ENCODE measurements around the gene PPEF1.
"Not testable (repeated sequence)": the region's sequence is repeated elsewhere in the genome, so short reads cannot be mapped to it uniquely, and the experiment has no call there.

Gene PPEF1

GRCh38 chrX:18719852-18720251 is 12.4 kb downstream of the PPEF1 start:
- H3K4me3 ChIP-seq (ENCODE audit: low read length), result no peak overlapping the region
- H3K9ac ChIP-seq (ENCODE audit: low read length), result no peak overlapping the region
- no peaks in the 10 kb centered on the region for H3K27me3 ChIP-seq (ENCODE audit: control insufficient read depth, insufficient read depth, low read length)
- no peaks in the 10 kb centered on the region for H3K36me3 ChIP-seq (ENCODE audit: control insufficient read depth, low read depth, low read length)
- no peak overlapping the region for H3K27ac ChIP-seq (ENCODE audit: low read length)
- H3K4me1 ChIP-seq (ENCODE audit: control insufficient read depth, low read depth, low read length), result no peaks in the 10 kb centered on the region
- H3K9me3 ChIP-seq (ENCODE audit: control insufficient read depth, low read depth, low read length), result peaks cover 21% of the 10 kb centered on the region

GRCh38 chrX:18721683-18722499 is 14.4 kb downstream of the PPEF1 start:
- Histone ChIP-seq H3K4me3 (ENCODE audit: low read length) (no peak overlapping the region), H3K27me3 (ENCODE audit: control insufficient read depth, insufficient read depth, low read length) (no peaks in the 10 kb centered on the region), H3K36me3 (ENCODE audit: control insufficient read depth, low read depth, low read length) (no peaks in the 10 kb centered on the region), H3K4me1 (ENCODE audit: control insufficient read depth, low read depth, low read length) (no peaks in the 10 kb centered on the region), H3K9ac (ENCODE audit: low read length) (no peak overlapping the region), H3K9me3 (ENCODE audit: control insufficient read depth, low read depth, low read length) (peaks cover 16% of the 10 kb centered on the region), H3K27ac (ENCODE audit: low read length) (no peak overlapping the region)

- no peak overlapping the region for H3K9ac ChIP-seq (ENCODE audit: low read length)
- H3K27ac ChIP-seq (ENCODE audit: low read length), result no peak overlapping the region
- no peaks in the 10 kb centered on the region for H3K4me1 ChIP-seq (ENCODE audit: control insufficient read depth, low read depth, low read length)
- H3K36me3 ChIP-seq (ENCODE audit: control insufficient read depth, low read depth, low read length), result no peaks in the 10 kb centered on the region
- peaks cover 16% of the 10 kb centered on the region for H3K9me3 ChIP-seq (ENCODE audit: control insufficient read depth, low read depth, low read length)
- H3K4me3 ChIP-seq (ENCODE audit: low read length), result no peak overlapping the region
- H3K27me3 ChIP-seq (ENCODE audit: control insufficient read depth, insufficient read depth, low read length), result no peaks in the 10 kb centered on the region
Observed at GRCh38 chrX:18722500-18723071, 15.1 kb downstream of the PPEF1 start.

GRCh38 chrX:18725310-18725943 is 18.0 kb downstream of the PPEF1 start:
- no peaks in the 10 kb centered on the region for H3K27me3 ChIP-seq (ENCODE audit: control insufficient read depth, insufficient read depth, low read length)
- no peaks in the 10 kb centered on the region for H3K36me3 ChIP-seq (ENCODE audit: control insufficient read depth, low read depth, low read length)

GRCh38 chrX:18733287-18733686 is 25.8 kb downstream of the PPEF1 start:
- Histone ChIP-seq H3K9me3 (ENCODE audit: control insufficient read depth, low read depth, low read length) (peaks cover 3% of the 10 kb centered on the region), H3K4me3 (ENCODE audit: low read length) (no peak overlapping the region), H3K36me3 (ENCODE audit: control insufficient read depth, low read depth, low read length) (no peaks in the 10 kb centered on the region), H3K9ac (ENCODE audit: low read length) (no peak overlapping the region), H3K27ac (ENCODE audit: low read length) (no peak overlapping the region), H3K4me1 (ENCODE audit: control insufficient read depth, low read depth, low read length) (no peaks in the 10 kb centered on the region), H3K27me3 (ENCODE audit: control insufficient read depth, insufficient read depth, low read length) (no peaks in the 10 kb centered on the region)

More at GRCh38 chrX:18725310-18725943, 18.0 kb downstream of the PPEF1 start:
- Histone ChIP-seq H3K27ac (ENCODE audit: low read length) (no peak overlapping the region), H3K9me3 (ENCODE audit: control insufficient read depth, low read depth, low read length) (peaks cover 10% of the 10 kb centered on the region), H3K4me3 (ENCODE audit: low read length) (no peak overlapping the region), H3K4me1 (ENCODE audit: control insufficient read depth, low read depth, low read length) (no peaks in the 10 kb centered on the region), H3K9ac (ENCODE audit: low read length) (no peak overlapping the region)

- not testable (repeated sequence) for H3K4me1 ChIP-seq (ENCODE audit: control insufficient read depth, low read depth, low read length); H3K9me3 ChIP-seq (ENCODE audit: control insufficient read depth, low read depth, low read length); H3K4me3 ChIP-seq (ENCODE audit: low read length); H3K36me3 ChIP-seq (ENCODE audit: control insufficient read depth, low read depth, low read length); H3K9ac ChIP-seq (ENCODE audit: low read length); H3K27ac ChIP-seq (ENCODE audit: low read length); H3K27me3 ChIP-seq (ENCODE audit: control insufficient read depth, insufficient read depth, low read length)
Observed at GRCh38 chrX:18739609-18740008, 32.2 kb downstream of the PPEF1 start.

GRCh38 chrX:18748499-18748898 is 41.1 kb downstream of the PPEF1 start:
- Histone ChIP-seq H3K9ac (ENCODE audit: low read length) (no peak overlapping the region), H3K36me3 (ENCODE audit: control insufficient read depth, low read depth, low read length) (no peaks in the 10 kb centered on the region), H3K9me3 (ENCODE audit: control insufficient read depth, low read depth, low read length) (peaks cover 8% of the 10 kb centered on the region), H3K4me1 (ENCODE audit: control insufficient read depth, low read depth, low read length) (no peaks in the 10 kb centered on the region), H3K27me3 (ENCODE audit: control insufficient read depth, insufficient read depth, low read length) (no peaks in the 10 kb centered on the region), H3K27ac (ENCODE audit: low read length) (no peak overlapping the region), H3K4me3 (ENCODE audit: low read length) (no peak overlapping the region)

GRCh38 chrX:18753631-18754030 is 46.2 kb downstream of the PPEF1 start:
- Histone ChIP-seq H3K4me1 (ENCODE audit: control insufficient read depth, low read depth, low read length) (no peaks in the 10 kb centered on the region), H3K27ac (ENCODE audit: low read length) (no peak overlapping the region), H3K9ac (ENCODE audit: low read length) (no peak overlapping the region), H3K9me3 (ENCODE audit: control insufficient read depth, low read depth, low read length) (peaks cover 3% of the 10 kb centered on the region), H3K4me3 (ENCODE audit: low read length) (no peak overlapping the region), H3K36me3 (ENCODE audit: control insufficient read depth, low read depth, low read length) (no peaks in the 10 kb centered on the region), H3K27me3 (ENCODE audit: control insufficient read depth, insufficient read depth, low read length) (no peaks in the 10 kb centered on the region)

GRCh38 chrX:18755651-18756050 is 48.2 kb downstream of the PPEF1 start:
- no peak overlapping the region for H3K9ac ChIP-seq (ENCODE audit: low read length)
- no peaks in the 10 kb centered on the region for H3K27me3 ChIP-seq (ENCODE audit: control insufficient read depth, insufficient read depth, low read length)
- no peaks in the 10 kb centered on the region for H3K4me1 ChIP-seq (ENCODE audit: control insufficient read depth, low read depth, low read length)
- no peak overlapping the region for H3K4me3 ChIP-seq (ENCODE audit: low read length)
- H3K9me3 ChIP-seq (ENCODE audit: control insufficient read depth, low read depth, low read length), result peaks cover 3% of the 10 kb centered on the region
- no peaks in the 10 kb centered on the region for H3K36me3 ChIP-seq (ENCODE audit: control insufficient read depth, low read depth, low read length)
- no peak overlapping the region for H3K27ac ChIP-seq (ENCODE audit: low read length)

- no peaks in the 10 kb centered on the region for H3K9me3 ChIP-seq (ENCODE audit: control insufficient read depth, low read depth, low read length)
- no peak overlapping the region for H3K9ac ChIP-seq (ENCODE audit: low read length)
- no peak overlapping the region for H3K27ac ChIP-seq (ENCODE audit: low read length)
- H3K4me3 ChIP-seq (ENCODE audit: low read length), result no peak overlapping the region
- no peaks in the 10 kb centered on the region for H3K27me3 ChIP-seq (ENCODE audit: control insufficient read depth, insufficient read depth, low read length)
- H3K36me3 ChIP-seq (ENCODE audit: control insufficient read depth, low read depth, low read length), result no peaks in the 10 kb centered on the region
- no peaks in the 10 kb centered on the region for H3K4me1 ChIP-seq (ENCODE audit: control insufficient read depth, low read depth, low read length)
Observed at GRCh38 chrX:18757956-18758932, 50.8 kb downstream of the PPEF1 start.

- H3K27ac ChIP-seq (ENCODE audit: low read length), result no peak overlapping the region
- H3K9ac ChIP-seq (ENCODE audit: low read length), result no peak overlapping the region
- H3K4me1 ChIP-seq (ENCODE audit: control insufficient read depth, low read depth, low read length), result no peaks in the 10 kb centered on the region
- no peaks in the 10 kb centered on the region for H3K27me3 ChIP-seq (ENCODE audit: control insufficient read depth, insufficient read depth, low read length)
- peaks cover 4% of the 10 kb centered on the region for H3K9me3 ChIP-seq (ENCODE audit: control insufficient read depth, low read depth, low read length)
- H3K4me3 ChIP-seq (ENCODE audit: low read length), result no peak overlapping the region
- no peaks in the 10 kb centered on the region for H3K36me3 ChIP-seq (ENCODE audit: control insufficient read depth, low read depth, low read length)
Observed at GRCh38 chrX:18761750-18762149, 54.3 kb downstream of the PPEF1 start.

Data from iPS-18a (cell line).